B cell (primary cell): ENCODE data around the gene VWA8. TPM values are rescaled to one million over a fixed set of nuclear protein-coding genes. Genes with fewer than 3 reads are reported as not detected.

Experiments used
- ATAC-seq: fragments of 200-7000 bp; cut with Tn5 transposase; one replicate; pipeline ENCODE4 v1.10.0; 2021; ENCODE audit warnings: low read depth, mild to moderate bottlenecking, moderate number of reproducible peaks, moderate library complexity
- CTCF ChIA-PET: fragments of 350-600 bp; sonication (Branson Sonifier 250); formaldehyde crosslinking; loops from one replicate; lab custom pipeline; 2021; ENCODE audit warnings: antibody characterized with exemption, inconsistent platforms; lab: Charles Lee
- POLR2A ChIA-PET: fragments of 350-600 bp; sonication (Branson Sonifier 250); formaldehyde crosslinking; loops from one replicate; lab custom pipeline; 2021; ENCODE audit warnings: antibody characterized with exemption; lab: Charles Lee
- DNase-seq: peaks from one replicate; pipeline ENCODE4 v3.0.0; 2013
- H2AFZ ChIP-seq: 2 replicates; pipeline ENCODE4 v1.6.1; 2012; ENCODE audit warnings: mild to moderate bottlenecking, low read depth, low read length; ENCODE audit not compliant: insufficient read depth, poor library complexity, severe bottlenecking
- H3K27ac ChIP-seq, 2 donors: 1 replicate in 1 of 2; 2 replicates in 1 of 2; pipeline ENCODE4 v1.5.1; 2012 to 2013; ENCODE audit warnings: low read length in 2 of 2, mild to moderate bottlenecking in 2 of 2, moderate library complexity in 1 of 2
- H3K27me3 ChIP-seq, 4 experiments: fragments of 200-600 bp in 1 of 4; sonication (generic) in 1 of 4; replicated peaks in 1 of 4; 1 replicate in 2 of 4; 2 replicates in 2 of 4; pipeline versions ENCODE4 v1.6.1 to v1.7.0; 2013 to 2016; ENCODE audit warnings: low read length in 3 of 4, mild to moderate bottlenecking in 2 of 4, mixed read lengths in 1 of 4, moderate library complexity in 1 of 4; ENCODE audit not compliant: insufficient read depth in 4 of 4, control insufficient read depth in 3 of 4; ENCODE audit errors: control extremely low read depth in 1 of 4
- H3K36me3 ChIP-seq, 2 experiments: replicated peaks in 1 of 2; 1 replicate in 1 of 2; 2 replicates in 1 of 2; pipeline versions ENCODE4 v1.6.1 to v1.7.1; 2013; ENCODE audit warnings: low read length in 1 of 2; ENCODE audit not compliant: insufficient read depth in 2 of 2, control insufficient read depth in 1 of 2; ENCODE audit errors: control extremely low read depth in 1 of 2, extremely low read depth in 1 of 2
- H3K4me1 ChIP-seq, 2 donors: fragments of 200-600 bp in 1 of 2; sonication (generic) in 1 of 2; 1 replicate in 1 of 2; 2 replicates in 1 of 2; pipeline versions ENCODE4 v1.5.1 to v1.6.1; 2013 to 2017; ENCODE audit warnings: low read length in 2 of 2; ENCODE audit not compliant: control insufficient read depth in 2 of 2, insufficient read depth in 2 of 2
- H3K4me2 ChIP-seq: replicated peaks from 2 replicates; pipeline ENCODE3; 2012; ENCODE audit warnings: mild to moderate bottlenecking, low read depth, low read length; ENCODE audit not compliant: poor library complexity, severe bottlenecking
- H3K4me3 ChIP-seq, 5 experiments: fragments of 200-600 bp in 1 of 5; sonication (generic) in 1 of 5; 1 replicate in 3 of 5; 2 replicates in 2 of 5; pipeline versions ENCODE4 v1.5.1 to v1.7.0; 2011 to 2016; ENCODE audit warnings: low read length in 4 of 5, mild to moderate bottlenecking in 4 of 5, low read depth in 2 of 5, control low read depth in 1 of 5, moderate library complexity in 1 of 5; ENCODE audit not compliant: insufficient read depth in 1 of 5; ENCODE audit errors: control extremely low read depth in 1 of 5, extremely low read depth in 1 of 5
- H3K79me2 ChIP-seq: fragments of 200-600 bp; sonication (generic); one replicate; pipeline ENCODE4 v1.6.0; 2016; ENCODE audit warnings: low read length; ENCODE audit not compliant: control insufficient read depth, insufficient read depth
- H3K9ac ChIP-seq: fragments of 200-600 bp; sonication (generic); 2 replicates; pipeline ENCODE4 v1.6.1; 2017; ENCODE audit warnings: mild to moderate bottlenecking, low read length, moderate library complexity
- H3K9me3 ChIP-seq, 3 donors: one replicate each; pipeline versions ENCODE4 v1.6.1 to v1.7.1; 2013; ENCODE audit warnings: low read length in 2 of 3; ENCODE audit not compliant: control insufficient read depth in 2 of 3, insufficient read depth in 1 of 3; ENCODE audit errors: control extremely low read depth in 1 of 3
- H4K20me1 ChIP-seq: 2 replicates; pipeline ENCODE4 v1.6.0; 2012; ENCODE audit warnings: mild to moderate bottlenecking, low read length; ENCODE audit not compliant: insufficient read depth, control insufficient read depth, poor library complexity, severe bottlenecking
- H3K27ac Mint-ChIP-seq: one replicate; pipeline ENCODE4 v1.8.0; 2021; ENCODE audit warnings: mixed read lengths
- H3K27me3 Mint-ChIP-seq: one replicate; pipeline ENCODE4 v1.8.0; 2021; ENCODE audit warnings: mixed read lengths
- H3K4me1 Mint-ChIP-seq: one replicate; pipeline ENCODE4 v1.8.0; 2021; ENCODE audit warnings: mixed read lengths
- H3K4me3 Mint-ChIP-seq: one replicate; pipeline ENCODE4 v1.8.0; 2021; ENCODE audit warnings: mixed read lengths
- H3K9me3 Mint-ChIP-seq: one replicate; pipeline ENCODE4 v1.8.0; 2022; ENCODE audit warnings: mixed read lengths; ENCODE audit not compliant: insufficient read depth
- EZH2 ChIP-seq: IDR thresholded peaks from 2 replicates; pipeline ENCODE4 v1.6.1; 2012; ENCODE audit warnings: borderline replicate concordance, low read depth, mild to moderate bottlenecking, moderate library complexity, low read length; ENCODE audit not compliant: insufficient read depth, poor library complexity, severe bottlenecking
- WGBS: methylation state at CpG from one replicate; pipeline ENCODE4 v1.1.5; 2013; ENCODE audit warnings: missing lambda C conversion rate; ENCODE audit not compliant: insufficient coverage; 5-methylcytosine and 5-hydroxymethylcytosine counted together
- intact Hi-C: fragments of 100-400 bp; cut with micrococcal nuclease; formaldehyde crosslinking; loops from one replicate; pipeline ENCODE4 v1.10.0; 2022
- polyA plus RNA-seq: library from polyadenylated mRNA; depleted of rRNA; stranded (reverse); fragments of >200 nt; gene quantifications from 2 replicates; pipeline ENCODE4 v1.2.3, GENCODE V29; 2012
- total RNA-seq, 2 donors: library from RNA; stranded (reverse); fragments of 120-200 nt in 1 of 2; gene quantifications; 1 replicate in 1 of 2; 2 replicates in 1 of 2; pipeline versions ENCODE4 v1.2.3 to v1.2.4, GENCODE V29; 2013 to 2022
- TF ChIP-seq, protein P1 (sequence below): fragments of 200-600 bp; IDR thresholded peaks from one replicate; pipeline ENCODE4 v1.8.0; 2022; ENCODE audit warnings: antibody characterized with exemption, mild to moderate bottlenecking

The VWA8 gene
- total and polyA plus RNA-seq, 2 donors (not counting 1 experiment from before 2014, with no cell fraction given) = 6.0 to 19.7 TPM

DNA sequence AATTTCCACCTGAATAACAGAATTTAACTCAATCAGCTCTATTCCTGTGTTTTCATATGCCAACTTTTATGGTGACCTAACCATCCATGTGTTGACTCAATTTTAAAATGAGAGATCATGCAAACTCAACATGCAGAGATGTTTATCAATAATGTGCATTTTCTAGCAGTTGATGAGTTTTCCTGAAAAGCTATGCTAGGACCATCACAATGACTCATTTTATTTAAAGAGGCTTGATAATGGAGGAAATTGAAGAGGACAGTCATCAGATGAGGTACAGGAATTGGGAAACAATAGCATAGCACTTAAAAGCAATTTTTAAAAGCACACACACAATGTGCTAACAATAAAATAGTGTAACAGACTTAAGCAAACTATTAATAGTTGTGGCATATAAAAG is 127.1 kb downstream of the VWA8 start:
- no peaks in the 10 kb centered on the region for H3K9me3 ChIP-seq
- no peaks in the 10 kb centered on the region for H3K27me3 ChIP-seq
- H3K36me3 ChIP-seq = no peaks in the 10 kb centered on the region
- H3K9me3 Mint-ChIP-seq = no peaks in the 10 kb centered on the region
- peaks cover 12% of the 10 kb centered on the region for H3K4me1 Mint-ChIP-seq
- no peaks in the 10 kb centered on the region for H3K79me2 ChIP-seq
- H4K20me1 ChIP-seq = no peaks in the 10 kb centered on the region
- no peak overlapping the region for H3K27ac Mint-ChIP-seq
- no peaks in the 10 kb centered on the region for H3K27me3 Mint-ChIP-seq
- ChIA-PET CTCF (no interaction called here), POLR2A (no interaction called here)
- intact Hi-C loops = no loop called here
- H3K27ac ChIP-seq = no peak overlapping the region
- no peak overlapping the region for H3K4me3 Mint-ChIP-seq
- DNase-seq (no peak), ATAC-seq (no peak)
- H3K4me1 ChIP-seq = peaks cover 0 to 3% of the 10 kb centered on the region in 2 donors
- no peak overlapping the region for H3K4me3 ChIP-seq
- H3K4me2 ChIP-seq = no peak overlapping the region
- H3K9ac ChIP-seq = no peak overlapping the region
- H2AFZ ChIP-seq = no peak overlapping the region
- TF ChIP-seq, protein P1, sequence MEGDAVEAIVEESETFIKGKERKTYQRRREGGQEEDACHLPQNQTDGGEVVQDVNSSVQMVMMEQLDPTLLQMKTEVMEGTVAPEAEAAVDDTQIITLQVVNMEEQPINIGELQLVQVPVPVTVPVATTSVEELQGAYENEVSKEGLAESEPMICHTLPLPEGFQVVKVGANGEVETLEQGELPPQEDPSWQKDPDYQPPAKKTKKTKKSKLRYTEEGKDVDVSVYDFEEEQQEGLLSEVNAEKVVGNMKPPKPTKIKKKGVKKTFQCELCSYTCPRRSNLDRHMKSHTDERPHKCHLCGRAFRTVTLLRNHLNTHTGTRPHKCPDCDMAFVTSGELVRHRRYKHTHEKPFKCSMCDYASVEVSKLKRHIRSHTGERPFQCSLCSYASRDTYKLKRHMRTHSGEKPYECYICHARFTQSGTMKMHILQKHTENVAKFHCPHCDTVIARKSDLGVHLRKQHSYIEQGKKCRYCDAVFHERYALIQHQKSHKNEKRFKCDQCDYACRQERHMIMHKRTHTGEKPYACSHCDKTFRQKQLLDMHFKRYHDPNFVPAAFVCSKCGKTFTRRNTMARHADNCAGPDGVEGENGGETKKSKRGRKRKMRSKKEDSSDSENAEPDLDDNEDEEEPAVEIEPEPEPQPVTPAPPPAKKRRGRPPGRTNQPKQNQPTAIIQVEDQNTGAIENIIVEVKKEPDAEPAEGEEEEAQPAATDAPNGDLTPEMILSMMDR = no peak
- no peak for TF ChIP-seq EZH2

DNA sequence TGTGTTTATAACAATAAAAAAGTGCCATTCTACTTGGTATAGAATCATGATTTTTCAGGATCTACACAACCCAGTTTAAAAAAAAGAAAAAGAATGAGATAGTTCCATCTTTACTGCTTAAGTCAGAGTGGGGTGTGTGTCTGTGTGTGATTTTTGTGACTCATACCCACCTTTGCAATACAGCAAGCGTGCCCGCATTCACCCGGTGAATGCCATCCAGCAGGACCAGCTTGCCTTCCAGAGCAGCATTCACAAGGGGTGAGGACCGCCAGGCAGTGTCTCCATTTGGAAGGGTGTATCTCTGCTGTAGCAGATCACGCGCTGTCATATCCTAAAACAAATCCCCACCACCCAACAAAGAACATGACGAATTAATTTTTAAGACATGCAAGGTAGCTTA is 127.7 kb downstream of the VWA8 start:
- POLR2A ChIA-PET = no interaction called here
- no peak overlapping the region for H3K27ac ChIP-seq
- no peak for ATAC-seq
- intact Hi-C loops = no loop called here
- H3K9ac ChIP-seq = no peak overlapping the region
- CTCF ChIA-PET = no interaction called here
- no peaks in the 10 kb centered on the region for H4K20me1 ChIP-seq
- H3K27me3 ChIP-seq = no peaks in the 10 kb centered on the region
- peaks cover 0 to 3% of the 10 kb centered on the region in 2 donors for H3K4me1 ChIP-seq
- Mint-ChIP-seq H3K9me3 (no peaks in the 10 kb centered on the region), H3K27ac (no peak overlapping the region), H3K4me3 (no peak overlapping the region), H3K4me1 (peaks cover 10% of the 10 kb centered on the region), H3K27me3 (no peaks in the 10 kb centered on the region)
- no peaks in the 10 kb centered on the region for H3K9me3 ChIP-seq
- no peaks in the 10 kb centered on the region for H3K79me2 ChIP-seq
- no peak overlapping the region for H2AFZ ChIP-seq
- H3K4me2 ChIP-seq = no peak overlapping the region
- no peak for DNase-seq
- H3K36me3 ChIP-seq = no peaks in the 10 kb centered on the region
- no CpG with 5 or more reads among the region's 7 CpGs for WGBS
- no peak for TF ChIP-seq EZH2
- TF ChIP-seq, protein P1 = no peak
- H3K4me3 ChIP-seq = no peak overlapping the region
